Measurements from ENCODE around the gene PPP1R14D. TPM values are rescaled to one million over a fixed set of nuclear protein-coding genes. Genes with fewer than 3 reads are reported as not detected.

PPP1R14D gene
- polyA plus RNA-seq, 3 donors, result not detected

- WGBS (ENCODE audit: insufficient coverage), result 67% methylated on average over 1 of the region's 3 CpGs
- Histone ChIP-seq H4K20me1 (ENCODE audit: insufficient read depth, low read length) (peaks cover 19% of the 10 kb centered on the region), H3K27ac (ENCODE audit: low read depth in 1 of 2, low read length in 2 of 2) (no peak overlapping the region), H3K36me3 (replicated peaks in 1 of 2; ENCODE audit: control insufficient read depth in 1 of 2, insufficient read depth in 2 of 2, low read length in 2 of 2) (peaks cover 3 to 33% of the 10 kb centered on the region in 2 donors), H3K4me3 (replicated peaks in 1 of 3; ENCODE audit: low read depth in 2 of 3, low read length in 3 of 3) (no peak overlapping the region), H3K4me1 (ENCODE audit: control insufficient read depth in 1 of 2, insufficient read depth in 2 of 2, low read length in 2 of 2) (peaks cover 12 to 19% of the 10 kb centered on the region in 2 donors), H3K4me2 (replicated peaks; ENCODE audit: extremely low read depth, low read length, poor library complexity, severe bottlenecking) (no peak overlapping the region), H3K9me3 (replicated peaks in 1 of 2; ENCODE audit: control insufficient read depth in 1 of 2, insufficient read depth in 1 of 2, low read length in 2 of 2) (no peaks in the 10 kb centered on the region), H2AFZ (ENCODE audit: insufficient read depth, low read depth, low read length, poor library complexity, severe bottlenecking) (no peak overlapping the region), H3K27me3 (ENCODE audit: control insufficient read depth in 2 of 2, insufficient read depth in 2 of 2, low read length in 2 of 2) (no peaks in the 10 kb centered on the region), H3K79me2 (ENCODE audit: insufficient read depth, low read length) (peaks cover 56% of the 10 kb centered on the region), H3K9ac (ENCODE audit: insufficient read depth, low read length, poor library complexity, severe bottlenecking) (no peak overlapping the region)
- intact Hi-C loops (cut with micrococcal nuclease), result no loop called here
- Mint-ChIP-seq H3K27me3 (ENCODE audit: low read depth in 3 of 3) (no peaks in the 10 kb centered on the region), H3K9me3 (no peaks in the 10 kb centered on the region), H3K4me1 (peaks cover 27% of the 10 kb centered on the region), H3K27ac (peak overlapping the region in 1 of 7 donors; percentile 82), H3K4me3 (no peak overlapping the region), H3K36me3 (peaks cover 25 to 51% of the 10 kb centered on the region in 2 donors)
- DNase-seq, result no peak
- TF ChIP-seq CTCF (IDR thresholded peaks at IDR 0.05), result no peak
These were observed 29.0 kb downstream of the PPP1R14D start for GRCh38 chr15:40799523-40799922.

GRCh38 chr15:40796512-40796911 lies 32.0 kb downstream of the PPP1R14D start:
- no peak for TF ChIP-seq CTCF (IDR thresholded peaks at IDR 0.05)
- Histone ChIP-seq H3K27me3 (ENCODE audit: control insufficient read depth in 2 of 2, insufficient read depth in 2 of 2, low read length in 2 of 2) (no peaks in the 10 kb centered on the region), H3K4me1 (ENCODE audit: control insufficient read depth in 1 of 2, insufficient read depth in 2 of 2, low read length in 2 of 2) (peaks cover 12 to 19% of the 10 kb centered on the region in 2 donors), H3K9ac (ENCODE audit: insufficient read depth, low read length, poor library complexity, severe bottlenecking) (no peak overlapping the region), H4K20me1 (ENCODE audit: insufficient read depth, low read length) (peaks cover 26% of the 10 kb centered on the region), H3K36me3 (replicated peaks in 1 of 2; ENCODE audit: control insufficient read depth in 1 of 2, insufficient read depth in 2 of 2, low read length in 2 of 2) (peaks cover 4 to 39% of the 10 kb centered on the region in 2 donors), H2AFZ (ENCODE audit: insufficient read depth, low read depth, low read length, poor library complexity, severe bottlenecking) (no peak overlapping the region), H3K79me2 (ENCODE audit: insufficient read depth, low read length) (peaks cover 34% of the 10 kb centered on the region), H3K4me3 (replicated peaks in 1 of 3; ENCODE audit: low read depth in 2 of 3, low read length in 3 of 3) (no peak overlapping the region), H3K4me2 (replicated peaks; ENCODE audit: extremely low read depth, low read length, poor library complexity, severe bottlenecking) (no peak overlapping the region), H3K9me3 (replicated peaks in 1 of 2; ENCODE audit: control insufficient read depth in 1 of 2, insufficient read depth in 1 of 2, low read length in 2 of 2) (no peaks in the 10 kb centered on the region), H3K27ac (ENCODE audit: low read depth in 1 of 2, low read length in 2 of 2) (peak overlapping the region; percentile 27 to 61)
- peak in 1 of 3 donors; percentile 10 for DNase-seq
- H3K36me3 Mint-ChIP-seq, result peaks cover 35 to 53% of the 10 kb centered on the region in 2 donors
- 100% methylated on average over 1 of the region's 5 CpGs for WGBS (ENCODE audit: insufficient coverage)
- H3K4me3 Mint-ChIP-seq, result no peak overlapping the region
- no peaks in the 10 kb centered on the region for H3K27me3 Mint-ChIP-seq (ENCODE audit: low read depth in 3 of 3)
- peaks cover 24% of the 10 kb centered on the region for H3K4me1 Mint-ChIP-seq
- no peaks in the 10 kb centered on the region for H3K9me3 Mint-ChIP-seq
- peak overlapping the region; percentile 17 to 81 (median 69) for H3K27ac Mint-ChIP-seq
- intact Hi-C loops (cut with micrococcal nuclease), result no loop called here
